CD4-positive, alpha-beta T cell (primary cell): ENCODE data around the gene CYP20A1. TPM values are rescaled to one million over a fixed set of nuclear protein-coding genes. Genes with fewer than 3 reads are reported as not detected.
"Not testable (repeated sequence)": the region's sequence is repeated elsewhere in the genome, so short reads cannot be mapped to it uniquely, and the experiment has no call there.

Experiments
- ATAC-seq: fragments of 200-7000 bp; cut with Tn5 transposase; one replicate; pipeline ENCODE4 v1.10.0; 2022; ENCODE audit warnings: mild to moderate bottlenecking; ENCODE audit not compliant: poor library complexity
- CTCF ChIA-PET: fragments of 350-600 bp; sonication (Branson Sonifier 250); formaldehyde crosslinking; loops from one replicate; lab custom pipeline; 2021; ENCODE audit warnings: antibody characterized with exemption, inconsistent platforms; lab: Charles Lee
- POLR2A ChIA-PET: fragments of 350-600 bp; sonication (Branson Sonifier 250); formaldehyde crosslinking; loops from one replicate; lab custom pipeline; 2021; ENCODE audit warnings: antibody characterized with exemption, inconsistent platforms; lab: Charles Lee
- DNase-seq, 14 experiments: peaks; one replicate each; pipeline ENCODE4 v3.0.0-alpha.2; 2013 to 2020; ENCODE audit warnings: mixed read lengths in 2 of 14
- H3K27ac ChIP-seq, 2 donors: one replicate each; pipeline versions ENCODE4 v1.5.1 to v1.7.0; 2013; ENCODE audit warnings: low read length in 2 of 2, low read depth in 1 of 2, mild to moderate bottlenecking in 1 of 2
- H3K27me3 ChIP-seq, 2 experiments: 1 replicate in 1 of 2; 2 replicates in 1 of 2; pipeline versions ENCODE4 v1.6.1 to v1.7.0; 2013; ENCODE audit warnings: low read length in 2 of 2, control low read depth in 1 of 2, mild to moderate bottlenecking in 1 of 2, moderate library complexity in 1 of 2; ENCODE audit not compliant: insufficient read depth in 2 of 2, control insufficient read depth in 1 of 2
- H3K36me3 ChIP-seq: one replicate; pipeline ENCODE4 v1.6.1; 2013; ENCODE audit warnings: low read length, control low read depth; ENCODE audit not compliant: insufficient read depth
- H3K4me1 ChIP-seq: one replicate; pipeline ENCODE4 v1.6.1; 2013; ENCODE audit warnings: low read length, control low read depth; ENCODE audit not compliant: insufficient read depth
- H3K4me3 ChIP-seq: one replicate; pipeline ENCODE4 v1.5.1; 2013; ENCODE audit warnings: mild to moderate bottlenecking, low read length, moderate library complexity
- H3K9me3 ChIP-seq, 2 experiments: 1 replicate in 1 of 2; 2 replicates in 1 of 2; pipeline versions ENCODE4 v1.6.1 to v1.7.0; 2013; ENCODE audit warnings: low read length in 2 of 2, mild to moderate bottlenecking in 2 of 2, control low read depth in 1 of 2, moderate library complexity in 1 of 2; ENCODE audit not compliant: control insufficient read depth in 1 of 2, insufficient read depth in 1 of 2
- H3K27ac Mint-ChIP-seq: one replicate; pipeline ENCODE4 v1.8.0; 2020; ENCODE audit warnings: mixed read lengths
- H3K27me3 Mint-ChIP-seq: one replicate; pipeline ENCODE4 v1.8.0; 2021; ENCODE audit warnings: mixed read lengths
- H3K36me3 Mint-ChIP-seq: one replicate; pipeline ENCODE4 v1.8.0; 2021; ENCODE audit warnings: low read depth, mixed read lengths
- H3K4me1 Mint-ChIP-seq: one replicate; pipeline ENCODE4 v1.8.0; 2021; ENCODE audit warnings: low read depth, mixed read lengths
- H3K4me3 Mint-ChIP-seq: one replicate; pipeline ENCODE4 v1.8.0; 2020; ENCODE audit warnings: mild to moderate bottlenecking, mixed read lengths
- H3K9me3 Mint-ChIP-seq: one replicate; pipeline ENCODE4 v1.8.0; 2020; ENCODE audit warnings: mixed read lengths
- intact Hi-C, 2 experiments: fragments of 100-400 bp; cut with DNase I in 1 of 2; cut with micrococcal nuclease in 1 of 2; formaldehyde crosslinking; loops; one replicate each; pipeline versions ENCODE4 v1.15.1 to v1.9.0; 2023 to 2025; cut with DNase I, micrococcal nuclease
- total RNA-seq, 174 experiments: library from RNA in 2 of 174; stranded (reverse) in 2 of 174; gene quantifications; one replicate each; pipeline ENCODE4 v1.2.3 and lab custom pipeline; 2021 to 2026
- TF ChIP-seq, protein P1 (sequence below): fragments of 200-600 bp; IDR thresholded peaks from one replicate; pipeline ENCODE4 v1.8.0; 2022; ENCODE audit warnings: antibody characterized with exemption, mild to moderate bottlenecking

The CYP20A1 gene
- total RNA-seq, 2 experiments from 2014 or later: 21.9 to 22.6 TPM

DNA sequence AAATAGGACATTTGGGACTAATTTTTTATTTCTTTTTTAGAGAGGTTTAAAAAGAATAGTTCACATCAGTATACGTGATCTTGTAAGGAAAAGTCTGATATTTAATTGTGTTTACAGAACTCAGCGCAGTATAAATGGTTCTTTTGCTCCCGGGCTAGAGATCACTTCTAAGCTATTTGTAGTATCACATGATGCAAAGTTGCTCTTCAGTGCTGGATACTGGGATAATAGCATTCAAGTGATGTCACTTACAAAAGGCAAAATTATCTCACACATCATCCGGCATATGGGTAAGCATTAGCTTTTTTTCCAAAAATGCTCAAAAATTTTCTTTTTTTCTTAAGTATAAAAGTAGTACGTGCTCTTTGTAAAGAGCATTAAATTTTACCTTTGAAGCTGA, 37.4 kb upstream of the CYP20A1 start:
- Histone ChIP-seq H3K36me3 (no peaks in the 10 kb centered on the region), H3K4me1 (no peaks in the 10 kb centered on the region), H3K27me3 (no peaks in the 10 kb centered on the region), H3K27ac (no peak overlapping the region), H3K4me3 (no peak overlapping the region), H3K9me3 (no peaks in the 10 kb centered on the region)
- TF ChIP-seq, protein P1, sequence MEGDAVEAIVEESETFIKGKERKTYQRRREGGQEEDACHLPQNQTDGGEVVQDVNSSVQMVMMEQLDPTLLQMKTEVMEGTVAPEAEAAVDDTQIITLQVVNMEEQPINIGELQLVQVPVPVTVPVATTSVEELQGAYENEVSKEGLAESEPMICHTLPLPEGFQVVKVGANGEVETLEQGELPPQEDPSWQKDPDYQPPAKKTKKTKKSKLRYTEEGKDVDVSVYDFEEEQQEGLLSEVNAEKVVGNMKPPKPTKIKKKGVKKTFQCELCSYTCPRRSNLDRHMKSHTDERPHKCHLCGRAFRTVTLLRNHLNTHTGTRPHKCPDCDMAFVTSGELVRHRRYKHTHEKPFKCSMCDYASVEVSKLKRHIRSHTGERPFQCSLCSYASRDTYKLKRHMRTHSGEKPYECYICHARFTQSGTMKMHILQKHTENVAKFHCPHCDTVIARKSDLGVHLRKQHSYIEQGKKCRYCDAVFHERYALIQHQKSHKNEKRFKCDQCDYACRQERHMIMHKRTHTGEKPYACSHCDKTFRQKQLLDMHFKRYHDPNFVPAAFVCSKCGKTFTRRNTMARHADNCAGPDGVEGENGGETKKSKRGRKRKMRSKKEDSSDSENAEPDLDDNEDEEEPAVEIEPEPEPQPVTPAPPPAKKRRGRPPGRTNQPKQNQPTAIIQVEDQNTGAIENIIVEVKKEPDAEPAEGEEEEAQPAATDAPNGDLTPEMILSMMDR: no peak
- intact Hi-C loops: no loop called here
- no peak overlapping the region for H3K27ac Mint-ChIP-seq
- ATAC-seq (no peak), DNase-seq (no peak)
- POLR2A ChIA-PET: no interaction called here
- no peaks in the 10 kb centered on the region for H3K4me1 Mint-ChIP-seq
- H3K27me3 Mint-ChIP-seq: no peaks in the 10 kb centered on the region
- no peaks in the 10 kb centered on the region for H3K9me3 Mint-ChIP-seq
- peaks cover 13% of the 10 kb centered on the region for H3K36me3 Mint-ChIP-seq
- CTCF ChIA-PET: no interaction called here
- H3K4me3 Mint-ChIP-seq: no peak overlapping the region

DNA sequence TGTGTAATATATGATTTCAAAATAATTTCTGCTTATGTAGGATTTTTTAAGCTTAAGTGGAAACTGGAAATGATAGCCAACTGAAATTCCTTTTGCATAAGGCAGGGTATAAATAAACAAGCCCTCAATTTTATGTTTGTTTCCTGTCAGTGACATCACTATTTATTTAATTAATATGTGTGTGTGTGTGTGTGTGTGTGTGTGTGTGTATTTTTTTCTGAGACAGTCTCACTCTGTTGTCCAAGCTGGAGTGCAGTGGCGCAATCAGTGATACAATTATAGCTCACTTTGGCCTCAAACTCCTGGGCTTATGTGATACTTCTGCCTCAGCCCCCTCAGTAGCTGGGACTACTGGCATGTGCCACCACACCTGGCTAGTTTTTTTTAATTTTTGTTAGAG, 29.3 kb upstream of the CYP20A1 start:
- intact Hi-C loops: no loop called here
- Histone ChIP-seq H3K4me1 (peaks cover 4% of the 10 kb centered on the region), H3K9me3 (no peaks in the 10 kb centered on the region), H3K36me3 (no peaks in the 10 kb centered on the region), H3K27ac (no peak overlapping the region), H3K27me3 (no peaks in the 10 kb centered on the region), H3K4me3 (no peak overlapping the region)
- H3K27me3 Mint-ChIP-seq: no peaks in the 10 kb centered on the region
- TF ChIP-seq, protein P1: no peak
- H3K27ac Mint-ChIP-seq: no peak overlapping the region
- ChIA-PET POLR2A (no interaction called here), CTCF (interaction anchor here (0.5 kb wide), 1 partner anchor 29 kb away, joined by 3 read pairs; the partner anchor contains the start of gene CYP20A1)
- peaks cover 22% of the 10 kb centered on the region for H3K36me3 Mint-ChIP-seq
- ATAC-seq (no peak), DNase-seq (no peak)
- no peaks in the 10 kb centered on the region for H3K9me3 Mint-ChIP-seq
- H3K4me1 Mint-ChIP-seq: peaks cover 15% of the 10 kb centered on the region
- no peak overlapping the region for H3K4me3 Mint-ChIP-seq

DNA sequence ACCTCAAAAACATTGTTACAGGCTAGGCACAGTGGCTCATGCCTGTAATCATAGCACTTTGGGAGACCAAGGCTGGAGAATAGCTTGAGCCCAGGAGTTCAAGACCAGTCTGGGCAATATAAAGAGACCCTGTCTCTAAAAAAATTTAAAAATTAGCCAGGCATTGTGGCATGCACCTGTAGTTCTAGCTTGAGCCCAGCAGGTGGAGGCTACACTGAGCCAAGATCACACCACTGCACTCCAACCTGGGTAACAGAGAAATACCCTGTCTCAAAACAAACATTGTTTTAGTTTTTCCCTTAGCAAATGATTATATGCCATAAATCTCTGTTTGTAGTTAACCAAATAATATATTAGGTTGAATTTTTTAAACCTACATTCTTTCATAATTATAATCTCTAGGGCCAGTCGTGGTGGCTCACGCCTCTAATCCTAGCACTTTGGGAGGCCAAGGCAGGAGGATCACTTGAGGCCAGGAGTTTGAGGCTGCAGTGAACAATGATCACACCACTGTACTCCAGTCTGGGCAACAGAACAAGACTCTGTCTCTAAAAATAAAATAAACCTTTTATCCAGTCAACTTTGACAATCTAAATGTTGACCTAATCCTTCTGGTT, 13.3 kb upstream of the CYP20A1 start:
- Mint-ChIP-seq H3K4me3 (no peak overlapping the region), H3K4me1 (no peaks in the 10 kb centered on the region), H3K36me3 (no peaks in the 10 kb centered on the region), H3K9me3 (no peaks in the 10 kb centered on the region), H3K27ac (no peak overlapping the region), H3K27me3 (no peaks in the 10 kb centered on the region)
- intact Hi-C loops: loop anchor here (1.0 to 10.0 kb wide), 6 partner anchors 13 to 683 kb away; no protein-coding TSS in a partner anchor
- peak; percentile 94 for ATAC-seq
- TF ChIP-seq, protein P1: peak; percentile 74
- Histone ChIP-seq H3K9me3 (no peaks in the 10 kb centered on the region), H3K27ac (no peak overlapping the region), H3K4me3 (no peak overlapping the region), H3K36me3 (no peaks in the 10 kb centered on the region), H3K27me3 (no peaks in the 10 kb centered on the region), H3K4me1 (no peaks in the 10 kb centered on the region)
- peak in 10 of 14 experiments; percentile 8 to 68 (median 20) for DNase-seq
- POLR2A ChIA-PET: interaction anchor here (0.9 to 4.0 kb wide), 2 partner anchors 14 to 21 kb away, joined by 3 to 20 read pairs; partner anchors contain the start of gene CYP20A1
- CTCF ChIA-PET: interaction anchor here (0.6 to 2.3 kb wide), 4 partner anchors 13 to 590 kb away, joined by 3 to 16 read pairs (median 4); partner anchors contain the start of gene CYP20A1

DNA sequence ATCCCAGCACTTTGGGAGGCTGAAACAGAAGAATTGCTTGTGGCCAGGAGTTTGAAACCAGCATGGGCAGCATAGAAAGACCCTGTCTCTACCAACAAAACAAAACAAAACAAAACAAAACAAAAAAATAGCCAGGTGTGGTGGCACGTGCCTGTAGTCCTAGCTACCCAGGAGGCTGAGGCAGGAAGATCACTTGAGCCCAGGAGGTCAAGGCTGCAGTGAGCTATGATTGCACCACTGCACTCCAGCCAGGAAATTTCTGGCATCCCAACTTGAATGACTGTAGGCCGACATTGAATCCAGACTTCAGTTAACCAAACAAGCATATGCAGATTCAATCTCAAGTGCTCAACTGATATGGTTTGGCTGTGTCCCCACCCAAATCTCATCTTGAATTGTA, 9.1 kb upstream of the CYP20A1 start:
- H3K4me3 Mint-ChIP-seq, H3K27me3 Mint-ChIP-seq, H3K9me3 Mint-ChIP-seq, H3K36me3 ChIP-seq, H3K9me3 ChIP-seq, ATAC-seq, H3K4me1 Mint-ChIP-seq, H3K27ac Mint-ChIP-seq, H3K4me1 ChIP-seq, H3K27ac ChIP-seq, DNase-seq, CTCF ChIA-PET, H3K36me3 Mint-ChIP-seq, H3K4me3 ChIP-seq, H3K27me3 ChIP-seq, POLR2A ChIA-PET: not testable (repeated sequence)
- intact Hi-C loops: loop anchor here (10.0 kb wide), 2 partner anchors 225 to 585 kb away; no protein-coding TSS in a partner anchor
